HL-60 (cell line): ENCODE measurements around the gene LRRC25.

ENCODE experiments used
- DNase-seq, 2 experiments: peaks; one replicate each; pipeline ENCODE4 v3.0.0-alpha.2; 2010 to 2020; ENCODE audit warnings: low read depth in 1 of 2, low spot score in 1 of 2
- H3K27ac ChIP-seq: fragments of 250-450 bp; sonication (Bioruptor Pico); replicated peaks from 2 replicates; pipeline ENCODE4 v1.5.1; 2020; ENCODE audit warnings: mild to moderate bottlenecking, moderate library complexity
- H3K27me3 ChIP-seq: fragments of 250-450 bp; sonication (Bioruptor Pico); 2 replicates; pipeline ENCODE4 v1.5.1; 2021; ENCODE audit warnings: mild to moderate bottlenecking, moderate library complexity; ENCODE audit not compliant: insufficient read depth, poor library complexity, severe bottlenecking
- H3K4me3 ChIP-seq: replicated peaks from 2 replicates; pipeline ENCODE4 v1.5.1; 2011; ENCODE audit warnings: mild to moderate bottlenecking, control low read depth, low read length; ENCODE audit not compliant: insufficient read depth
- CTCF ChIP-seq: IDR thresholded peaks from one replicate; pipeline ENCODE4 v1.5.1; 2011; ENCODE audit warnings: low read length, control low read depth, inconsistent platforms; ENCODE audit not compliant: insufficient read depth
- GABPA ChIP-seq: IDR thresholded peaks from 2 replicates; pipeline ENCODE4 v1.6.1; 2012; ENCODE audit warnings: low read depth
- POLR2AphosphoS5 ChIP-seq: IDR thresholded peaks from 2 replicates; pipeline ENCODE4 v1.6.1; 2012; ENCODE audit warnings: low read depth
- REST ChIP-seq: IDR thresholded peaks from 2 replicates; pipeline ENCODE4 v1.6.1; 2012; ENCODE audit warnings: low read depth; ENCODE audit not compliant: insufficient replicate concordance
- SPI1 ChIP-seq: IDR thresholded peaks from 2 replicates; pipeline ENCODE4 v1.6.1; 2012; ENCODE audit warnings: low read depth, mild to moderate bottlenecking, borderline replicate concordance

The LRRC25 gene

DNA sequence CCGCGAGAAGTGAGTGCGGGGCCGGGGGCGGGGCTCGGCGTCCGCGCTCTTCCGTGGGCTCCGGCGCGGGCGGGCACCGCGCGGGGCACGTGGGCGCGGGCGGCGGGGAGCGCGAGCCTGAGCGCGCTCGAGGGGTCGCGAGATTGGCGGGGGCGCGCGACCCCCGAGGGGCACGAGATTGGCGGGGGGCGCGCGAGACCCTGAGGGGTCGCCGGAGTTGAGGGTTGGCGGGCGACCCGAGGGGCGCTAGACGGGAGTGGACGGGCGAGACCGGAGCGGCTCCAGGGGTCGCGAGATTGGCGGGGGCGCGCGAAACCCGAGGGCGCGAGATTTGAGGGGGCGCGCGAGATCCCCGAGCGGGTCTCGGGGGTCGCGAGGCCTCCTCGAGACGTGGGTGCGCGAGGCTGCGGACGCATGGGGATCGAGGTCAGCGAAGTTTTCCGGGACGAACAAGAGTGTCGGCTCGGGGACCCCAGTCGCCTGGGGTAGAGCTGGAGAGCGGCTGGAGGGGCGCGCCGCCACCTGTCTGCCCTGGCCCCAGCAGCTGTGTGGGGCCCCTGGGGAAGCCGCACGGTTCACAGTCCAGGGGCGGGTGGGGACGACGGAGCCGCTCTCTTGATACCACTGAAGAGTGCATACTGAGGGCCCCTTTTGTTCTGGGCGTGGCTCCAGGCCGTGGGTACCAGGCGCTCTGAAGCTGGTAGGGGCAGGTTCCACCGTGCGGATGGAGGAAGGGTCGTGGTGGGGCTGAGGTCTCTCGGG, 22.5 kb upstream of the LRRC25 start:
- H3K27ac ChIP-seq, result peak overlapping the region; percentile 55
- TF ChIP-seq REST, result no peak
- no peak for TF ChIP-seq POLR2AphosphoS5
- TF ChIP-seq SPI1, result no peak
- no peak for TF ChIP-seq GABPA
- no peak for TF ChIP-seq CTCF
- peak overlapping the region; percentile 68 for H3K4me3 ChIP-seq
- no peak for DNase-seq
- H3K27me3 ChIP-seq, result no peaks in the 10 kb centered on the region

DNA sequence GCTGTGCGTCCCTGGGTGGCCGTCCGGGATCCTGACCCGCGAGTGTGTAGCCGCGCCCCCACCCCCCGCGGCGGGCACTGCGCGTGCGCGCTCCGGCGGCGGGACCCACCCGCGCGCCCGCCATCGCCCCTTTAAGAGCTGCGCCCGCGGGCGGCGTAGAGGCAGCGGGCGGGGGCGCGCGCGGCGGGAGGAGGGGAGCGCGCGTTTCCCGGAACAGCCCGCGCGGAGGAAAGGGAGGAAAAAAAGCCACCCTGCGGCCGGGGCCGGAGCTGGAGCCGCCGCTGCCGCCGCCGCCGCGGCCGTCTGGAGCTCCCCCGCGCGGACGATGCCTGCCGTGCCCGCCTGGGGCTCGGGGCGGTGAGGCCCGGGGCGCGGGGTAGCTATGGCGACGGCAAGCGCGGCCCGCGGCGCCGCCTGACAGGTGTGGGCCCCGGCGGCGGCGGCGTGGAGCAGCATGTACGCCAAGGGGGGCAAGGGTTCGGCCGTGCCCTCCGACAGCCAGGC, 21.8 kb upstream of the LRRC25 start, which contains the start of gene SSBP4:
Gene SSBP4, plus strand, starts transcription at position 204 of the 504 bp plus-strand sequence. Its CDS starts 251 bp downstream, at position 455.
- DNase-seq, result peak; percentile 71 to 72
- 0 out of 2 replicates have a peak, but pooled peaks have one; percentile 14 for TF ChIP-seq POLR2AphosphoS5
- TF ChIP-seq CTCF, result no peak
- TF ChIP-seq REST, result no peak
- no peak for TF ChIP-seq SPI1
- Histone ChIP-seq H3K27ac (peak within 1 kb of the TSS; percentile 98), H3K27me3 (no peaks in the 10 kb centered on the region), H3K4me3 (peak within 1 kb of the TSS; percentile 68)

DNA sequence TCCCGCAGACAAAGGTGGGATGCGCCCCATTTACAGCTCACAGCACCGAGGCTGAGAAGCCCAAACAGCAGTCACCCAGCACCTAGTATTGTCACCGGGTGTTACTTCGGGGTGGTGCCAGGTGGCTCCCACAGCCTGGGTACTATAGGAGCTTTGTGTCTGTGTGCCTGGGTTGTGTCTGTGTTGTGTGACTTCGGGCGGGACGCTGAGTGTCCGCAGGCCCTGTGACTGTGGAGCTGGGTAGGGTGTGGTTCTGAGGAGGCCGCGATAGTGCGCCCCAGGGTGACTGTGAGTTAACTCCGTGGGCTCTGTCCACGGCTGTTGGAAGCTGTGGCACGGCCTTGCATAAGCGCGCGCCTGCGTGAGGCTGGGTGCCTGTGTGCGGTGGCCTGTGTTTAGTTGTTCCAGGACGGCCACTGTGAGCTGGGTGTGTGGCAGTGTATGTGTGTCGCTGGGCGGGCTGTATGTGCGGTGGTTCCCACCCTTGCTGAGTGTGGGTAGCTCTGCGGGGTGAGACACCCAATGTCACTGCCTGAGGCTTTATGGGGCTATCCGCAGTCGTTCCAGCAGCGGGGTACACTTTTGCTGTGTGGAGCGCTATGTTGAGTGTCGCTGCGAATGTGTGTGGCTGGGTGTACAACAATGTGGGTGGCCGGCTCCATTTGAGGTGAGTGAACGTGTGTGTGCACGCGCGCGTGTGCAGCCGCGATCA, 21.2 kb upstream of the LRRC25 start:
- peak in 1 of 2 experiments; percentile 51 for DNase-seq
- H3K27me3 ChIP-seq, result no peaks in the 10 kb centered on the region
- TF ChIP-seq REST, result no peak
- TF ChIP-seq SPI1, result no peak
- TF ChIP-seq GABPA, result no peak
- no peak for TF ChIP-seq CTCF
- TF ChIP-seq POLR2AphosphoS5, result no peak; the same call in 1 of the 2 replicates
- peak overlapping the region; percentile 14 for H3K4me3 ChIP-seq
- peak overlapping the region; percentile 98 for H3K27ac ChIP-seq
